IPS-15b (cell line): Measurements from ENCODE around the gene LZTR1.

ENCODE experiments used
- H3K27me3 ChIP-seq: one replicate; pipeline ENCODE4 v1.6.1; 2013; ENCODE audit warnings: low read length; ENCODE audit not compliant: control insufficient read depth, insufficient read depth
- H3K36me3 ChIP-seq: one replicate; pipeline ENCODE4 v1.6.1; 2013; ENCODE audit warnings: low read length; ENCODE audit not compliant: control insufficient read depth, insufficient read depth
- H3K4me1 ChIP-seq: one replicate; pipeline ENCODE4 v1.6.1; 2013; ENCODE audit warnings: mild to moderate bottlenecking, low read length; ENCODE audit not compliant: control insufficient read depth, insufficient read depth
- H3K4me3 ChIP-seq: one replicate; pipeline ENCODE4 v1.5.1; 2013; ENCODE audit warnings: low read depth, low read length
- H3K9ac ChIP-seq: one replicate; pipeline ENCODE4 v1.6.1; 2013; ENCODE audit warnings: low read depth, mild to moderate bottlenecking, low read length
- H3K9me3 ChIP-seq: one replicate; pipeline ENCODE4 v1.6.1; 2013; ENCODE audit warnings: mild to moderate bottlenecking, low read length; ENCODE audit not compliant: control insufficient read depth, insufficient read depth

Gene LZTR1

DNA sequence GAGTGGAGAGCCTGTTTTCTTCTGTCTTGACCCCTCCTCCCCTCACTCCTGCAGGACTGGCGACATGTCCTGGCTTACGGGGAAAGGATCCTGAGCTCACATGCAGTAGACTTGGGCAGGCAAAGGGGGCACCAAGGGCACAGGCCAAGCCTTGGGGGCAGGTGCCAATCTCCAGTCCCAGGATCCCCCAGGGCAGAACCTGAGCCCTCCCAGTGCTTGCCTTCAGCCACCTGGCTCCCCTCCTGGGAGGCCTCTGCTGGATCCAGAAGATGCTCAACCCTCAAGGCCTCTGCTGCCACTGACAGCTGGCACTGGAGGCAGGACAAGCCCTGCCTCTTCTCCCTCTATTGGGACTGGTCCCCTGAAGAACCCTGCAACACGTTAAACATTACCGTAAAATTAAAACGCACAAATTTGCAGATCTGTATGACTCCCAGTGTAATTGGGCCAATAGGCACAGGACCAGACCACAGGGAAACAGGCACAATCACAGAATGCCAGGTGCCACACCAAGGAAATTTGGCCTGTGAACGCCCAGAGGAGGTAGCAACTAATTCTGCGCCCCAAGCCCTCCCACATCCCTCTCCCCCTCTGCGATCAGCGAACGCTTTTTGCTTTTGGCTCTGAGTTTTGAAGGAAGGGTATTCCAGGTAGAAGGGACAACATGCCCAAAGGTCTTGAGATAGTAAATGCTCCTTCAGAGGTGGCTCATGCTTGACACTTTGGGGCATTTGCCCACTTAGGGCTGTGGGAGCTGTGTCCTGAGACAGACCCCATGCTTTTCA lies 967 bp upstream of the LZTR1 start:
- H3K4me1 ChIP-seq = peaks cover 17% of the 10 kb centered on the region
- no peaks in the 10 kb centered on the region for H3K9me3 ChIP-seq
- peak overlapping the region; percentile 69 for H3K4me3 ChIP-seq
- H3K27me3 ChIP-seq = peaks cover 49% of the 10 kb centered on the region
- peak overlapping the region; percentile 89 for H3K9ac ChIP-seq
- H3K36me3 ChIP-seq = no peaks in the 10 kb centered on the region

DNA sequence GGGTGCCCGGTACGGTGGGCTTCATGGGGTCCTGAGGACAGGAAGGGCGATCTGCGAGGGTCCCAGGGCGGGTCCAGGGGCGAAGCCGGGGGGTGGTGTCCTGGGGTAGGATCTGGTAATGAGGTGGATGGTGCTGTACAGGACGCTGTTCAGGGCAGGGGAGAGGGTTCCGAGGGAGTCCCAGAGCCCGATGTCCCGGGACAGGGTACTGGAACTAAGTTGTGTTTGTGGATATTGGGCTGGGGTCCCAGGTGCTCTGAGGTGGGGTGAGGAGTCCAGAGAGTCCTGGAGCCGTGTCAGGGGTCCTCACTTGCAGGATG lies 426 bp downstream of the LZTR1 start:
- Histone ChIP-seq H3K9me3 (no peaks in the 10 kb centered on the region), H3K27me3 (peaks cover 37% of the 10 kb centered on the region), H3K4me3 (peak overlapping the region; percentile 69), H3K4me1 (peaks cover 17% of the 10 kb centered on the region), H3K9ac (peak overlapping the region; percentile 89), H3K36me3 (no peaks in the 10 kb centered on the region)

GRCh38 chr22:20983081-20983771 lies 1.1 kb downstream of the LZTR1 start:
- peak overlapping the region; percentile 69 for H3K4me3 ChIP-seq
- H3K9me3 ChIP-seq = no peaks in the 10 kb centered on the region
- no peak overlapping the region for H3K9ac ChIP-seq
- peaks cover 17% of the 10 kb centered on the region for H3K4me1 ChIP-seq
- H3K27me3 ChIP-seq = peaks cover 32% of the 10 kb centered on the region
- H3K36me3 ChIP-seq = no peaks in the 10 kb centered on the region

DNA sequence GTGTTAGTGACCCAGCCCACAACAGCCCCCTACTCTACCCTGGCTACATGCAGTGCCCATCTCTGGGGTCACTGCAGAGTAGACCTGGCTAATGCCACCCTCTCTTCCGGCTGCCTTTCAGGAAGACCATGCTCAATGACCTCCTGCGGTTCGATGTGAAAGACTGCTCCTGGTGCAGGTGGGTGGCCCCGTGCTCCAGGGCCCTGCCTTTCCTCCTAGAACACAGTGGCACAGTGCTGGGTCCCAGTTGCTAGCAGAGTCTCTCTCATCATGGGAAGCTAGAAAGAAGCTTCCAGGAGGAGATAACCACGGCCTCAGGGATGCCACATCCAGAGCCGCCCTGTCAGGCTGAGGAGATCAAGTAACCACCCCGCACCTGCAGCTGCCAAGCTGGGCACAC lies 3.6 kb downstream of the LZTR1 start:
- no peak overlapping the region for H3K9ac ChIP-seq
- H3K27me3 ChIP-seq = peaks cover 13% of the 10 kb centered on the region
- no peak overlapping the region for H3K4me3 ChIP-seq
- no peaks in the 10 kb centered on the region for H3K36me3 ChIP-seq
- no peaks in the 10 kb centered on the region for H3K9me3 ChIP-seq
- H3K4me1 ChIP-seq = peaks cover 8% of the 10 kb centered on the region

GRCh38 chr22:20986365-20986764 lies 4.3 kb downstream of the LZTR1 start:
- Histone ChIP-seq H3K27me3 (peaks cover 10% of the 10 kb centered on the region), H3K9me3 (no peaks in the 10 kb centered on the region), H3K4me1 (peaks cover 6% of the 10 kb centered on the region), H3K4me3 (no peak overlapping the region), H3K9ac (no peak overlapping the region), H3K36me3 (peaks cover 2% of the 10 kb centered on the region)

DNA sequence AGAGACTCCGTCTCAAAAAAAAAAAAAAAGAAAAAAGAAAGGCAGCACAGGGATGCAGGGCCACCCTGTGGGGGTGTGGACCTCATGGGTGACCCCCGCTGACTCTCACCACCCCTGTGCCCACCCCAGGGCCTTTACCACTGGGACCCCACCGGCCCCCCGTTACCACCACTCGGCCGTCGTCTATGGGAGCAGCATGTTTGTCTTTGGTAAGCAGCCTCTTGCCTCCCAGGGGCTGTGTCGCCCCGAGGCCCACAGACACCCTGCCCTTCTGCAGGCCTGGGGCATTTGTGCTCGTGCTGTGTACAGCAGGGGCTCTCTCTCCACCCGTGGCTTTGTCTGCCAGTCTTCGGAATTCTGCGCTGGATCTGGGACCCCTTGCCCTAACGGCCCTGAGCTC lies 5.3 kb downstream of the LZTR1 start:
- no peaks in the 10 kb centered on the region for H3K9me3 ChIP-seq
- no peak overlapping the region for H3K4me3 ChIP-seq
- peaks cover 4% of the 10 kb centered on the region for H3K4me1 ChIP-seq
- peaks cover 9% of the 10 kb centered on the region for H3K27me3 ChIP-seq
- no peak overlapping the region for H3K9ac ChIP-seq
- peaks cover 11% of the 10 kb centered on the region for H3K36me3 ChIP-seq

DNA sequence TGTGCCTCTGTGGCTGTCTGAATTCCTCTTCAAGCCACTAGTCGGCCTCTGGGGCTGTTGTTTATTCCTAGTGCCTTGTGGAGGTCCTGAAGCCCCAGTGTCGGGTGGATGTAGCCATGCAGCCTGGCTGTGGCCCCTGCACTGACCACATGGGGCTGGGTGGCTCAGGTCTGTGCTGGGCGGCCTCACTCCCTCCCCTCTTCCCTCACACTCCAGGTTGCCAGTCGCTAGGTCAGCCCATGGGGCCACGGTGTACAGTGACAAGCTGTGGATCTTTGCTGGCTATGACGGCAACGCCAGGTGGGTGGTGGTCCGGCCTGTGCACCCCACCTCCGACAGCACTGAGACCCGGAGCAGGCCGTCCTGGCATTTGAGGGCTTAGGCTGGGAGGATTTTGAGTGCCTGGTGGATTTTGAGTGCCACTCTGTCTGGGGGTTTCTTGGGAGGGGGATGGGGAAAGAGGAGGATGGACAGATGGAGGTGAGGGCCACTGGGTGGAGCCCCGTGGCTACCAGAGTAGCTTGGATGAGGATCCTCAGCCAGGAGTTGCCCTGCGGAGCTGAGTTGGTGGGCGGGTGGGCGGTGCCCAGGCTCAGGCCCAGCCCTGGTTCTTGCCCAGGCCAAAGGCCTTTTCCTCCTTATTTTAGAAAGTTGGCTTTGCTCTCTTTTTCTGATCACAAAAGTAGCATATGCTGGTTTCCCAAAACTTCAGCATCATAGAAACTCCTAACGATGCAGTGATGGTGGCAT lies 6.7 kb downstream of the LZTR1 start:
- Histone ChIP-seq H3K9me3 (no peaks in the 10 kb centered on the region), H3K27me3 (no peaks in the 10 kb centered on the region), H3K9ac (no peak overlapping the region), H3K4me3 (no peak overlapping the region), H3K36me3 (peaks cover 15% of the 10 kb centered on the region), H3K4me1 (no peaks in the 10 kb centered on the region)

DNA sequence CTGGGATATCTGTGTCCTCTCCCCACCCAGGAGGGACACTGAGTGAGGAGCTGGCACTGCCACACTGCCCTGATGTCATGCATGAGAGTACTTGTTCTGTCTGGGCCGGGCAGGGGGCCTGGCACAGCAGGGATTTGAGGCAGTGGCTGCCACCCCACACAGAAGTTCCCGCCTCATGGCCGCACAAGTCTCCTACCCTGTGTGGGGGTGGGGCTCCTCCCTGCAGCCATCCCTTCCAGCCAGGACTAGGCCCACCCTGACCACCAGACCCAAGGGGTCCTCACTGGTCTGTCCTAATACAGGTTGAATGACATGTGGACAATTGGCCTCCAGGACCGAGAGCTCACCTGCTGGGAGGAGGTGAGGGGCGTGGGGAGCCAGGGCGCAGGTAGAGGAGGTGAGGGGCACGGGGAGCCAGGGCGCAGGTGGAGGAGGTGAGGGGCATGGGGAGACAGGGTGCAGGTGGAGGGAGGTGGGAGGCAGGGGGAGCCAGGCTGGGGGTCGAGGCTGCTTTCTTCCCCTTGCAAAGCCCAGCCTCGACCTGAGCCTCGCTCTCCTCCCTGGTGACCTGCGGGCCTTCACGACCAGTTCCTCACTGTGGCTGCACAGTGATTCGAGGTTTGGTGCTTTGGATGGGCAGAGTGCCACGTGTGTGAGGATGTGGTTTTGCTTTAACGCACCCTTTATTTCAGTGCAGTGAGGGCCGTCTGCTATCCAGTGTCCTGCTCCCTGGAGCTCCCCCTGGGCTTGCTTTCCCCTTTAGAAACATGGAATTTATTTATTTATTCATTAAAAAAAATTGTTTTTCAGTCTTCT lies 7.4 kb downstream of the LZTR1 start:
- H3K9ac ChIP-seq = no peak overlapping the region
- peaks cover 15% of the 10 kb centered on the region for H3K36me3 ChIP-seq
- H3K4me3 ChIP-seq = no peak overlapping the region
- no peaks in the 10 kb centered on the region for H3K27me3 ChIP-seq
- H3K4me1 ChIP-seq = no peaks in the 10 kb centered on the region
- H3K9me3 ChIP-seq = no peaks in the 10 kb centered on the region

DNA sequence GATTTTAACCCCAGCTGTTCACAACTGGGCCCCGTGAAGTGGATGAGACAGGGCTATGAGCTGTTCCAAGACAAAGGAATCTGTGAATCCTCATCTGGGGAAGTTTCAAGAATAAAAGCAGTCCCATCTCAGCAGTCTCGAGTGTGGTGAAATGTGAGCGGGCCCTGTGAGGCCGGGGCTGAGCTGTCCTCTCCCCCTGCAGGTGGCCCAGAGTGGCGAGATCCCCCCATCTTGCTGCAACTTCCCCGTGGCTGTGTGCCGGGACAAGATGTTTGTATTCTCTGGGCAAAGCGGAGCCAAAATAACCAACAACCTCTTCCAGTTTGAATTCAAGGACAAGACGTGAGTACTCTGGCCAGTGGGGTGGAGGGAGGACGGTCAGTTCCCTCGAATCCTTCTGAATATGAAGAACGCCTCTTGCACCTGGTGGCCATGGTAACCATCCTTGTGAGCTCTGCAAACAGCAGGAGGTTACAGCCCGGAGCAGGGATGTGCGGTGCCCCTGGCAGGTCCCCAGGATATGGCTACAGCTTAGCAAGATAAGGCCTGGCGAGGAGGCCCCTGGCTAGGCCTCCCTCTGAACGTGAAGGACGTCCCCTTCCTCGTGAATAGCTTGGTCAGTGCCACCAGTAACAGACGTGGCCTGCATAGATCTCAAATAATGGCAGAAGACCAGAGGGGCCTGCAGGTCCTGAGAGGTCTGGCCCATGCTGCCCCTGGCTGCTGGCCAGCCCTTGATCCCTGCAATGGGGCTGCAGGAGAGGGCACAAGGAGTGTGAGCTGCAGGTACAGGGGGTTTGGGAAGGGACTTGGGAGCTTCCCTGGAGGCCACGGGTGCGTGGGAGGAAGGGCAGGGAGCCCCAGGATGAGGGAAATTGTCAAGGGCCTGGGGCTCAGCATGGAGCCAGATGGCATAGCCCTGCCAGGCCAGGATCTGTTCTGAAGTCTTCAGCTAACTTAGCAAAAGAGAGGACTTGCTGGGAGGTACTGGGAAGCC lies 8.4 kb downstream of the LZTR1 start:
- Histone ChIP-seq H3K27me3 (no peaks in the 10 kb centered on the region), H3K4me1 (no peaks in the 10 kb centered on the region), H3K9me3 (no peaks in the 10 kb centered on the region), H3K9ac (no peak overlapping the region), H3K36me3 (peaks cover 18% of the 10 kb centered on the region), H3K4me3 (no peak overlapping the region)

DNA sequence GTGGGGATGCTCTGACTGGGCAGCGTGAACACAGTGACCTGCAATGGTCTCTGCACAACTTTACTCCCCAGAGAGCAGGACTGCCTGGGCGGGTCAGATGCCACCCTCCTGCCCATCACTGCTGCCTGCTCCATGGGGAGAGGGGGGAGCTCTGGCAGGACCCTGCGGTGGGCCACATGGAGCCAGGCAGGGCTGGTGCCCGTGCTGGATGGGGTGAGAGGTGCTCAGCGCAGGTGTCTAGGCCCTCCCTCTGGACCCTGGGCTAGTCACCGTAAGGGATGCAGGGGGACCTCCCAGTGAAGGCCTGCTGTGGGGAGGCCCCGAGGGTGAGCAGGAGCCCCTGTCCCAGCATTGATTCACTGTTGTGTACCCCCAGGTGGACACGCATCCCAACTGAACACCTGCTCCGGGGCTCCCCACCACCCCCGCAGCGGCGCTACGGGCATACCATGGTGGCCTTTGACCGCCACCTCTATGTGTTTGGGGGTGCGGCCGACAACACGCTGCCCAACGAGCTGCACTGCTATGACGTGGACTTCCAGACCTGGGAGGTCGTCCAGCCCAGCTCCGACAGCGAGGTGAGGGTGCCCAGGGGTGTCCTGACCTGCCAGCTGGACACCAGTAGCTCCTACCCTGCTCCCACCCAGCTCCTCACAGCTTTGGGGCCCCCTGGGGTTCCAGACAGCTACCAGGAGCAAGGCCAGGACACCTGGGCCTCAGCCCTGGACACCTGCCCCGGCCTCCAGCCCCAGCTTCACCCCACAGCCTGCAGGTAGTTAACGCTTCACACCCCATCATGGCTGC lies 9.4 kb downstream of the LZTR1 start:
- H3K9ac ChIP-seq = no peak overlapping the region
- H3K4me3 ChIP-seq = no peak overlapping the region
- peaks cover 19% of the 10 kb centered on the region for H3K36me3 ChIP-seq
- H3K9me3 ChIP-seq = no peaks in the 10 kb centered on the region
- no peaks in the 10 kb centered on the region for H3K4me1 ChIP-seq
- no peaks in the 10 kb centered on the region for H3K27me3 ChIP-seq
